HEK293 (cell line): ENCODE measurements around the gene FTH1.

Experiments
- CTCF ChIA-PET: fragments of 350-600 bp; formaldehyde crosslinking; extraction: SDS; loops from one replicate; lab custom pipeline; 2021; ENCODE audit warnings: antibody characterized with exemption; lab: Yijun Ruan, JAX
- POLR2A ChIA-PET: fragments of 300-600 bp; formaldehyde crosslinking; extraction: SDS; loops from one replicate; lab custom pipeline; 2020; ENCODE audit warnings: antibody characterized with exemption, inconsistent platforms; lab: Yijun Ruan, JAX
- H3K27ac ChIP-seq: fragments of 200-500 bp; sonication (Bioruptor generic); 2 replicates; pipeline ENCODE4 v1.5.1; 2014; ENCODE audit warnings: low read depth, low read length, control low read depth, inconsistent platforms; ENCODE audit errors: extremely low read depth
- H3K36me3 ChIP-seq, 2 experiments: fragments of 200-500 bp in 1 of 2; sonication (Bioruptor generic) in 1 of 2; 1 replicate in 1 of 2; 2 replicates in 1 of 2; pipeline ENCODE4 v1.5.1; 2014 to 2017; ENCODE audit warnings: inconsistent platforms in 2 of 2, low read length in 2 of 2; ENCODE audit not compliant: control insufficient read depth in 2 of 2, insufficient read depth in 1 of 2
- H3K4me1 ChIP-seq: fragments of 200-500 bp; sonication (Bioruptor generic); 2 replicates; pipeline ENCODE4 v1.5.1; 2014; ENCODE audit warnings: mild to moderate bottlenecking, low read length, inconsistent platforms; ENCODE audit not compliant: control insufficient read depth, insufficient read depth
- H3K4me3 ChIP-seq: 2 replicates; pipeline ENCODE4 v1.5.1; 2011; ENCODE audit warnings: low read depth, mild to moderate bottlenecking, control low read depth, low read length, moderate library complexity
- H3K9me3 ChIP-seq: fragments of 200-500 bp; sonication (Bioruptor generic); 2 replicates; pipeline ENCODE4 v1.5.1; 2014; ENCODE audit warnings: low read depth, low read length, inconsistent platforms; ENCODE audit not compliant: control insufficient read depth, insufficient read depth
- EGR2 ChIP-seq: fragments of 450-650 bp; formaldehyde crosslinking; IDR thresholded peaks from 2 replicates; pipeline ENCODE4 v1.5.1; 2016; ENCODE audit warnings: low read depth, missing biosample characterization, missing genetic modification characterization
- KLF7 ChIP-seq: fragments of 450-650 bp; formaldehyde crosslinking; IDR thresholded peaks from 2 replicates; pipeline ENCODE4 v1.5.1; 2016; ENCODE audit warnings: missing biosample characterization, missing genetic modification characterization, borderline replicate concordance
- PRDM2 ChIP-seq: fragments of 450-650 bp; formaldehyde crosslinking; IDR thresholded peaks from 2 replicates; pipeline ENCODE4 v1.5.1; 2016; ENCODE audit warnings: missing biosample characterization, missing genetic modification characterization, borderline replicate concordance
- REPIN1 ChIP-seq: fragments of 450-650 bp; formaldehyde crosslinking; IDR thresholded peaks from 2 replicates; pipeline ENCODE4 v1.5.1; 2017; ENCODE audit warnings: missing biosample characterization, missing genetic modification characterization, low read depth
- ZBTB44 ChIP-seq: fragments of 450-650 bp; IDR thresholded peaks from 2 replicates; pipeline ENCODE4 v1.5.1; 2018; ENCODE audit warnings: missing biosample characterization, mild to moderate bottlenecking, missing genetic modification characterization
- ZFHX2 ChIP-seq: fragments of 450-650 bp; formaldehyde crosslinking; conservative IDR thresholded peaks from 2 replicates; pipeline ENCODE4 v1.5.1; 2016; ENCODE audit warnings: missing biosample characterization, missing genetic modification characterization
- ZNF280D ChIP-seq: fragments of 450-650 bp; formaldehyde crosslinking; IDR thresholded peaks from 2 replicates; pipeline ENCODE4 v1.5.1; 2016; ENCODE audit warnings: missing biosample characterization, missing genetic modification characterization
- ZNF335 ChIP-seq: fragments of 450-650 bp; formaldehyde crosslinking; conservative IDR thresholded peaks from 2 replicates; pipeline ENCODE4 v1.5.1; 2016; ENCODE audit warnings: missing biosample characterization, missing genetic modification characterization
- ZNF837 ChIP-seq: fragments of 450-650 bp; formaldehyde crosslinking; IDR thresholded peaks from 2 replicates; pipeline ENCODE4 v1.5.1; 2016; ENCODE audit warnings: missing biosample characterization, missing genetic modification characterization
- ZSCAN4 ChIP-seq: fragments of 450-650 bp; formaldehyde crosslinking; IDR thresholded peaks from 2 replicates; pipeline ENCODE4 v1.5.1; 2017; ENCODE audit warnings: missing biosample characterization, missing genetic modification characterization

Gene FTH1

GRCh38 chr11:61958590-61958989 lies 8.8 kb downstream of the FTH1 start:
- no peak for TF ChIP-seq ZNF837 (tag by site-specific recombination)
- 0 out of 2 replicates have a peak, but pooled peaks have one; percentile 48 for TF ChIP-seq ZSCAN4 (tag by site-specific recombination)
- TF ChIP-seq EGR2 (tag by site-specific recombination): peak; percentile 61; the same call in 1 of the 2 replicates
- TF ChIP-seq ZFHX2 (tag by site-specific recombination): peak; percentile 28; the same call in 1 of the 2 replicates
- no peak for TF ChIP-seq ZNF335 (tag by site-specific recombination)
- ChIA-PET POLR2A (no interaction called here), CTCF (interaction anchor here (0.6 to 2.7 kb wide), 3 partner anchors 9 to 88 kb away, joined by 3 to 12 read pairs (median 3); no protein-coding TSS in a partner anchor)
- Histone ChIP-seq H3K27ac (no peak overlapping the region), H3K36me3 (peaks cover 0 to 14% of the 10 kb centered on the region in 2 experiments; a peak in 1 of 3 replicates), H3K4me3 (no peak overlapping the region), H3K9me3 (no peaks in the 10 kb centered on the region), H3K4me1 (no peaks in the 10 kb centered on the region)

- ChIA-PET CTCF (no interaction called here), POLR2A (no interaction called here)
- Histone ChIP-seq H3K4me1 (no peaks in the 10 kb centered on the region), H3K9me3 (no peaks in the 10 kb centered on the region), H3K36me3 (peaks cover 0 to 2% of the 10 kb centered on the region in 2 experiments; a peak in 1 of 3 replicates), H3K27ac (no peak overlapping the region), H3K4me3 (no peak overlapping the region)
- TF ChIP-seq ZNF280D (tag by site-specific recombination) (no peak), ZBTB44 (no peak), REPIN1 (tag by site-specific recombination) (no peak), KLF7 (tag by site-specific recombination) (no peak), PRDM2 (tag by site-specific recombination) (no peak)
These were observed 10.2 kb downstream of the FTH1 start for GRCh38 chr11:61957021-61957770.
